SK-N-SH (cell line): ENCODE results near the gene YWHAH. TPM values are rescaled to one million over a fixed set of nuclear protein-coding genes. Genes with fewer than 3 reads are reported as not detected.

Experiments
- CTCF ChIA-PET: fragments of 300-600, 350-600 bp; formaldehyde crosslinking; extraction: SDS; loops from one replicate; lab custom pipeline; 2021; lab: Yijun Ruan, JAX
- POLR2A ChIA-PET: fragments of 350-600 bp; sonication (Branson Sonifier 250); formaldehyde crosslinking; extraction: SDS; loops from one replicate; lab custom pipeline; 2020; ENCODE audit warnings: antibody characterized with exemption, inconsistent platforms; lab: Yijun Ruan, JAX
- DNase-seq: peaks from one replicate; pipeline ENCODE4 v3.0.0; 2012
- H2AFZ ChIP-seq: fragments of 200-600 bp; sonication (generic); 2 replicates; pipeline ENCODE4 v1.8.1; 2016; ENCODE audit warnings: antibody characterized with exemption, mild to moderate bottlenecking, low read depth
- H3F3A ChIP-seq: fragments of 200-600 bp; sonication (generic); replicated peaks from 2 replicates; pipeline ENCODE3; 2016; ENCODE audit warnings: antibody characterized with exemption, mild to moderate bottlenecking; ENCODE audit not compliant: insufficient read depth
- H3K27ac ChIP-seq, 2 experiments: fragments of 200-500 bp in 1 of 2; fragments of 200-600 bp in 1 of 2; sonication (Bioruptor generic) in 1 of 2; sonication (generic), shearing (Covaris generic) in 1 of 2; 2 replicates each; pipeline versions ENCODE4 v1.5.1 to v1.6.1; 2014 to 2016; ENCODE audit warnings: low read depth in 2 of 2, inconsistent platforms in 1 of 2, low read length in 1 of 2, mild to moderate bottlenecking in 1 of 2, mixed read lengths in 1 of 2
- H3K27me3 ChIP-seq: fragments of 200-600 bp; sonication (generic), shearing (Covaris generic); 2 replicates; pipeline ENCODE4 v1.6.1; 2016; ENCODE audit warnings: mixed run types; ENCODE audit not compliant: insufficient read depth
- H3K36me3 ChIP-seq, 2 experiments: fragments of 200-500 bp in 1 of 2; fragments of 200-600 bp in 1 of 2; sonication (Bioruptor generic) in 1 of 2; sonication (generic) in 1 of 2; replicated peaks in 1 of 2; 2 replicates each; pipeline versions ENCODE3 to v1.5.1; 2014 to 2016; ENCODE audit warnings: low read length in 1 of 2, mild to moderate bottlenecking in 1 of 2; ENCODE audit not compliant: insufficient read depth in 2 of 2, control insufficient read depth in 1 of 2
- H3K4me1 ChIP-seq, 2 experiments: fragments of 200-500 bp in 1 of 2; fragments of 200-600 bp in 1 of 2; sonication (Bioruptor generic) in 1 of 2; sonication (generic), shearing (Covaris generic) in 1 of 2; 2 replicates each; pipeline versions ENCODE4 v1.5.1 to v1.6.1; 2014 to 2016; ENCODE audit warnings: low read depth in 1 of 2, low read length in 1 of 2, mixed run types in 1 of 2; ENCODE audit not compliant: insufficient read depth in 2 of 2, control insufficient read depth in 1 of 2
- H3K4me2 ChIP-seq: fragments of 200-600 bp; sonication (generic), shearing (Covaris generic); 2 replicates; pipeline ENCODE4 v1.6.1; 2017; ENCODE audit warnings: mixed run types
- H3K4me3 ChIP-seq, 2 experiments: fragments of 200-500 bp in 1 of 2; fragments of 200-600 bp in 1 of 2; sonication (Bioruptor generic) in 1 of 2; sonication (generic), shearing (Covaris generic) in 1 of 2; 2 replicates each; pipeline versions ENCODE4 v1.5.1 to v1.8.1; 2014 to 2016; ENCODE audit warnings: low read depth in 2 of 2, inconsistent platforms in 1 of 2, low read length in 1 of 2, mild to moderate bottlenecking in 1 of 2, mixed read lengths in 1 of 2, moderate library complexity in 1 of 2
- H3K79me2 ChIP-seq: fragments of 200-600 bp; sonication (generic); 2 replicates; pipeline ENCODE4 v1.8.1; 2017; ENCODE audit warnings: mild to moderate bottlenecking; ENCODE audit not compliant: insufficient read depth
- H3K9ac ChIP-seq: fragments of 200-600 bp; sonication (generic); 2 replicates; pipeline ENCODE4 v1.6.1; 2017; ENCODE audit warnings: mixed run types
- H3K9me2 ChIP-seq: fragments of 200-600 bp; sonication (generic); 2 replicates; pipeline ENCODE4 v1.6.1; 2017; ENCODE audit warnings: mixed run types
- H3K9me3 ChIP-seq: fragments of 200-600 bp; sonication (generic); 2 replicates; pipeline ENCODE4 v1.6.1; 2017; ENCODE audit warnings: mixed run types, mild to moderate bottlenecking, moderate library complexity
- H4K20me1 ChIP-seq: fragments of 200-600 bp; sonication (generic); 2 replicates; pipeline ENCODE4 v1.6.1; 2017; ENCODE audit warnings: mild to moderate bottlenecking, mixed run types; ENCODE audit not compliant: insufficient read depth
- EP300 ChIP-seq, 2 experiments: IDR thresholded peaks; 2 replicates each; pipeline versions ENCODE4 v1.4.0 to v1.6.1; 2012; ENCODE audit warnings: borderline replicate concordance in 1 of 2, low read depth in 1 of 2, low read length in 1 of 2
- EZH2phosphoT487 ChIP-seq: fragments of 200-600 bp; sonication (generic); IDR thresholded peaks from 2 replicates; pipeline ENCODE4 v1.6.1; 2017; ENCODE audit warnings: low read depth, mixed run types, mild to moderate bottlenecking, antibody characterized with exemption, moderate library complexity, borderline replicate concordance
- FOXJ3 ChIP-seq: sonication (generic); formaldehyde crosslinking; IDR thresholded peaks from 2 replicates; pipeline ENCODE4 v1.5.1; 2020; ENCODE audit warnings: mild to moderate bottlenecking, missing genetic modification reagents
- FOXM1 ChIP-seq: IDR thresholded peaks from 2 replicates; pipeline ENCODE4 v1.4.0; 2012; ENCODE audit warnings: low read depth, mild to moderate bottlenecking
- GABPA ChIP-seq: IDR thresholded peaks from 2 replicates; pipeline ENCODE4 v1.4.0; 2012; ENCODE audit warnings: low read depth, mild to moderate bottlenecking
- GATA2 ChIP-seq: sonication (generic); formaldehyde crosslinking; IDR thresholded peaks from 2 replicates; pipeline ENCODE4 v1.5.0; 2020; ENCODE audit warnings: mild to moderate bottlenecking, missing genetic modification reagents
- JUND ChIP-seq: IDR thresholded peaks from 2 replicates; pipeline ENCODE4 v1.4.0; 2012
- MXI1 ChIP-seq: IDR thresholded peaks from 2 replicates; pipeline ENCODE4 v1.6.1; 2012; ENCODE audit warnings: mild to moderate bottlenecking, low read depth, low read length, improper control_type of control experiment
- NRF1 ChIP-seq: IDR thresholded peaks from 2 replicates; pipeline ENCODE4 v1.6.1; 2012; ENCODE audit warnings: low read depth, mild to moderate bottlenecking, low read length
- POLR2AphosphoS5 ChIP-seq: IDR thresholded peaks from 2 replicates; pipeline ENCODE4 v1.6.1; 2012; ENCODE audit warnings: low read depth, low read length
- RAD21 ChIP-seq: IDR thresholded peaks from 2 replicates; pipeline ENCODE4 v1.6.1; 2012; ENCODE audit warnings: mild to moderate bottlenecking, low read length
- RCOR1 ChIP-seq: fragments of 150-350 bp; IDR thresholded peaks from 2 replicates; pipeline ENCODE4 v1.6.1; 2017; ENCODE audit warnings: antibody characterized with exemption, low read length
- RXRA ChIP-seq: IDR thresholded peaks from 2 replicates; pipeline ENCODE4 v1.4.0; 2012; ENCODE audit warnings: low read depth, mild to moderate bottlenecking, borderline replicate concordance
- SIN3A ChIP-seq: IDR thresholded peaks from 2 replicates; pipeline ENCODE4 v1.6.1; 2012; ENCODE audit warnings: low read depth, mild to moderate bottlenecking, low read length, moderate library complexity, borderline replicate concordance
- TAF1 ChIP-seq: IDR thresholded peaks from 2 replicates; pipeline ENCODE4 v1.6.1; 2012; ENCODE audit warnings: low read depth, mild to moderate bottlenecking, low read length, moderate library complexity, borderline replicate concordance
- WGBS: methylation state at CpG from one replicate; pipeline ENCODE4 v1.1.6; 2017; ENCODE audit warnings: low lambda C conversion rate; 5-methylcytosine and 5-hydroxymethylcytosine counted together
- polyA plus RNA-seq, 3 experiments: library from polyadenylated mRNA; depleted of rRNA; stranded (reverse); fragments of >200 nt; gene quantifications; 2 replicates each; pipeline ENCODE4 v1.2.3, GENCODE V29; 2012
- TF ChIP-seq, protein P1 (sequence below): IDR thresholded peaks from 2 replicates; pipeline ENCODE4 v1.4.0; 2012; ENCODE audit warnings: low read depth, borderline replicate concordance
- TF ChIP-seq, protein P2 (sequence below): IDR thresholded peaks from 2 replicates; pipeline ENCODE4 v1.4.0; 2012; ENCODE audit warnings: low read depth
- TF ChIP-seq, protein P3 (sequence below): fragments of 200-600 bp; sonication (generic); IDR thresholded peaks from 2 replicates; pipeline ENCODE4 v1.6.1; 2017; ENCODE audit warnings: antibody characterized with exemption, mild to moderate bottlenecking, moderate library complexity
- TF ChIP-seq, protein P4 (sequence below): IDR thresholded peaks from 2 replicates; pipeline ENCODE4 v1.4.0; 2012; ENCODE audit warnings: low read depth, borderline replicate concordance
- TF ChIP-seq, protein P5 (sequence below): fragments of 150-350 bp; IDR thresholded peaks from 2 replicates; pipeline ENCODE4 v1.6.1; 2016; ENCODE audit warnings: mild to moderate bottlenecking, low read depth, low read length

YWHAH gene
- polyA plus RNA-seq, 1 of the 3 experiments (the other 2 are of a cell fraction): 102 TPM

DNA sequence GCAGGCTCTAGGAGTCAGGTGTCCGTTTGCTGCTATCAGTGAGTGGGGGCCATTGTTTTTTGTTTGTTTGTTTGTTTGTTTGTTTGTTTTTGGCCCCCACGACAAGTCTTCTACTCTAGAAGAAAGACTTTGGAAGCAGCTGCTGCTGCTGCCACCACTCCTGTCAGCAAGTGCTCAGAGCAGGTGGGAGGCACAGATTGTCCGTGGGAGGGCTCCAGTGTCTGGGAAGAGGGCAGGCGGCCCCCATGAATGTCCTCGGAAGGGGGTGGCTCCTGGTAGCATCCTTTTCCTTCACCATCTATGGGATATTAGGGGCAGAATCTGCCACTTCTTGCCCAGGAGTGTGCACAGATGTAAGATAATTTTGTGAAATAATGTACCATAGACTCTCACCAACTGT is 37.8 kb upstream of the YWHAH start:
- Histone ChIP-seq H2AFZ (no peak overlapping the region), H3K27me3 (no peaks in the 10 kb centered on the region), H3K4me3 (no peak overlapping the region), H3K9me3 (no peaks in the 10 kb centered on the region), H3K36me3 (peaks cover 10% of the 10 kb centered on the region in 2 experiments), H3K27ac (no peak overlapping the region), H4K20me1 (no peaks in the 10 kb centered on the region), H3K4me1 (no peaks in the 10 kb centered on the region), H3K79me2 (no peaks in the 10 kb centered on the region), H3F3A (no peaks in the 10 kb centered on the region), H3K9me2 (no peaks in the 10 kb centered on the region), H3K9ac (no peak overlapping the region), H3K4me2 (no peak overlapping the region)
- ChIA-PET POLR2A (no interaction called here), CTCF (interaction anchor here (1.0 kb wide), 1 partner anchor 15 kb away, joined by 3 read pairs; no protein-coding TSS in a partner anchor)
- DNase-seq: no peak
- 86% methylated on average over 5 of the region's 5 CpGs for WGBS
- TF ChIP-seq RCOR1 (no peak), FOXM1 (no peak), FOXJ3 (CRISPR knock-in tag) (no peak), GATA2 (CRISPR knock-in tag) (no peak), NRF1 (no peak), POLR2AphosphoS5 (no peak), TAF1 (no peak), SIN3A (no peak), MXI1 (no peak), GABPA (no peak), JUND (no peak), RAD21 (no peak), RXRA (no peak), EP300 (IDR thresholded peaks at IDR 0.05; ENCODE audit: borderline replicate concordance in 1 of 2, low read depth in 1 of 2, low read length in 1 of 2) (no peak), EZH2phosphoT487 (no peak)
- TF ChIP-seq, protein P1, sequence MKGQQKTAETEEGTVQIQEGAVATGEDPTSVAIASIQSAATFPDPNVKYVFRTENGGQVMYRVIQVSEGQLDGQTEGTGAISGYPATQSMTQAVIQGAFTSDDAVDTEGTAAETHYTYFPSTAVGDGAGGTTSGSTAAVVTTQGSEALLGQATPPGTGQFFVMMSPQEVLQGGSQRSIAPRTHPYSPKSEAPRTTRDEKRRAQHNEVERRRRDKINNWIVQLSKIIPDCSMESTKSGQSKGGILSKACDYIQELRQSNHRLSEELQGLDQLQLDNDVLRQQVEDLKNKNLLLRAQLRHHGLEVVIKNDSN: no peak
- TF ChIP-seq, protein P2, sequence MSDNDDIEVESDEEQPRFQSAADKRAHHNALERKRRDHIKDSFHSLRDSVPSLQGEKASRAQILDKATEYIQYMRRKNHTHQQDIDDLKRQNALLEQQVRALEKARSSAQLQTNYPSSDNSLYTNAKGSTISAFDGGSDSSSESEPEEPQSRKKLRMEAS: no peak
- TF ChIP-seq, protein P3, sequence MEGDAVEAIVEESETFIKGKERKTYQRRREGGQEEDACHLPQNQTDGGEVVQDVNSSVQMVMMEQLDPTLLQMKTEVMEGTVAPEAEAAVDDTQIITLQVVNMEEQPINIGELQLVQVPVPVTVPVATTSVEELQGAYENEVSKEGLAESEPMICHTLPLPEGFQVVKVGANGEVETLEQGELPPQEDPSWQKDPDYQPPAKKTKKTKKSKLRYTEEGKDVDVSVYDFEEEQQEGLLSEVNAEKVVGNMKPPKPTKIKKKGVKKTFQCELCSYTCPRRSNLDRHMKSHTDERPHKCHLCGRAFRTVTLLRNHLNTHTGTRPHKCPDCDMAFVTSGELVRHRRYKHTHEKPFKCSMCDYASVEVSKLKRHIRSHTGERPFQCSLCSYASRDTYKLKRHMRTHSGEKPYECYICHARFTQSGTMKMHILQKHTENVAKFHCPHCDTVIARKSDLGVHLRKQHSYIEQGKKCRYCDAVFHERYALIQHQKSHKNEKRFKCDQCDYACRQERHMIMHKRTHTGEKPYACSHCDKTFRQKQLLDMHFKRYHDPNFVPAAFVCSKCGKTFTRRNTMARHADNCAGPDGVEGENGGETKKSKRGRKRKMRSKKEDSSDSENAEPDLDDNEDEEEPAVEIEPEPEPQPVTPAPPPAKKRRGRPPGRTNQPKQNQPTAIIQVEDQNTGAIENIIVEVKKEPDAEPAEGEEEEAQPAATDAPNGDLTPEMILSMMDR: no peak
- TF ChIP-seq, protein P4, sequence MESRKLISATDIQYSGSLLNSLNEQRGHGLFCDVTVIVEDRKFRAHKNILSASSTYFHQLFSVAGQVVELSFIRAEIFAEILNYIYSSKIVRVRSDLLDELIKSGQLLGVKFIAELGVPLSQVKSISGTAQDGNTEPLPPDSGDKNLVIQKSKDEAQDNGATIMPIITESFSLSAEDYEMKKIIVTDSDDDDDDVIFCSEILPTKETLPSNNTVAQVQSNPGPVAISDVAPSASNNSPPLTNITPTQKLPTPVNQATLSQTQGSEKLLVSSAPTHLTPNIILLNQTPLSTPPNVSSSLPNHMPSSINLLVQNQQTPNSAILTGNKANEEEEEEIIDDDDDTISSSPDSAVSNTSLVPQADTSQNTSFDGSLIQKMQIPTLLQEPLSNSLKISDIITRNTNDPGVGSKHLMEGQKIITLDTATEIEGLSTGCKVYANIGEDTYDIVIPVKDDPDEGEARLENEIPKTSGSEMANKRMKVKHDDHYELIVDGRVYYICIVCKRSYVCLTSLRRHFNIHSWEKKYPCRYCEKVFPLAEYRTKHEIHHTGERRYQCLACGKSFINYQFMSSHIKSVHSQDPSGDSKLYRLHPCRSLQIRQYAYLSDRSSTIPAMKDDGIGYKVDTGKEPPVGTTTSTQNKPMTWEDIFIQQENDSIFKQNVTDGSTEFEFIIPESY: no peak
- TF ChIP-seq, protein P5, sequence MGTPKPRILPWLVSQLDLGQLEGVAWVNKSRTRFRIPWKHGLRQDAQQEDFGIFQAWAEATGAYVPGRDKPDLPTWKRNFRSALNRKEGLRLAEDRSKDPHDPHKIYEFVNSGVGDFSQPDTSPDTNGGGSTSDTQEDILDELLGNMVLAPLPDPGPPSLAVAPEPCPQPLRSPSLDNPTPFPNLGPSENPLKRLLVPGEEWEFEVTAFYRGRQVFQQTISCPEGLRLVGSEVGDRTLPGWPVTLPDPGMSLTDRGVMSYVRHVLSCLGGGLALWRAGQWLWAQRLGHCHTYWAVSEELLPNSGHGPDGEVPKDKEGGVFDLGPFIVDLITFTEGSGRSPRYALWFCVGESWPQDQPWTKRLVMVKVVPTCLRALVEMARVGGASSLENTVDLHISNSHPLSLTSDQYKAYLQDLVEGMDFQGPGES: no peak
